Stimulated activated CD8-positive, alpha-beta memory T cell treated with anti-CD3 and anti-CD28 coated beads, Interleukin-4, amount 100 ng/mL, for 48 hours (primary cell): ENCODE data around the gene CAPN10.

Source experiments
- DNase-seq: peaks from one replicate; pipeline ENCODE4 v3.0.0-alpha.2; 2020

The CAPN10 gene

GRCh38 chr2:240626531-240627300 lies 40.2 kb downstream of the CAPN10 start:
- DNase-seq = peak; percentile 51

- DNase-seq = peak; percentile 18
These were observed 41.4 kb downstream of the CAPN10 start for GRCh38 chr2:240627736-240628506.

GRCh38 chr2:240628507-240628807 lies 41.9 kb downstream of the CAPN10 start:
- DNase-seq = no peak

- DNase-seq = peak; percentile 19
These were observed 42.5 kb downstream of the CAPN10 start for GRCh38 chr2:240628808-240629618.

GRCh38 chr2:240629619-240629967 lies 43.1 kb downstream of the CAPN10 start:
- no peak for DNase-seq

GRCh38 chr2:240629968-240630770 lies 43.6 kb downstream of the CAPN10 start:
- DNase-seq = no peak

GRCh38 chr2:240630771-240631547 lies 44.4 kb downstream of the CAPN10 start:
- DNase-seq = no peak

GRCh38 chr2:240631548-240632305 lies 45.2 kb downstream of the CAPN10 start:
- DNase-seq = no peak

GRCh38 chr2:240632306-240632721 lies 45.8 kb downstream of the CAPN10 start:
- peak; percentile 11 for DNase-seq

GRCh38 chr2:240635121-240635997 lies 48.8 kb downstream of the CAPN10 start:
- DNase-seq = no peak

GRCh38 chr2:240635998-240636547 lies 49.5 kb downstream of the CAPN10 start:
- DNase-seq = no peak

- peak; percentile 8 for DNase-seq
These were observed 50.1 kb downstream of the CAPN10 start for GRCh38 chr2:240636563-240637115.

- DNase-seq = peak; percentile 20
These were observed 50.8 kb downstream of the CAPN10 start for GRCh38 chr2:240637116-240637900.

GRCh38 chr2:240637901-240638345 lies 51.4 kb downstream of the CAPN10 start:
- peak; percentile 14 for DNase-seq

GRCh38 chr2:240638512-240639160 lies 52.1 kb downstream of the CAPN10 start:
- DNase-seq = peak; percentile 15

GRCh38 chr2:240639566-240639965 lies 53.0 kb downstream of the CAPN10 start:
- peak; percentile 20 for DNase-seq

- DNase-seq = peak; percentile 53
These were observed 54.4 kb downstream of the CAPN10 start for GRCh38 chr2:240640939-240641338.
